DOHH2 (cell line): ENCODE measurements around the gene DPP10.

Experiments used
- H3F3A ChIP-seq: fragments of 200-600 bp; sonication (generic), shearing (Covaris generic); 2 replicates; pipeline ENCODE4 v1.6.0; 2016; ENCODE audit warnings: antibody characterized with exemption, mild to moderate bottlenecking; ENCODE audit not compliant: control insufficient read depth, insufficient read depth
- H3K27ac ChIP-seq: fragments of 200-600 bp; sonication (generic); 2 replicates; pipeline ENCODE4 v1.5.1; 2014; ENCODE audit warnings: low read depth, mild to moderate bottlenecking, low read length, moderate library complexity
- H3K27me3 ChIP-seq: fragments of 200-600 bp; sonication (generic); 2 replicates; pipeline ENCODE4 v1.6.1; 2014; ENCODE audit warnings: mild to moderate bottlenecking, low read length, mixed read lengths; ENCODE audit not compliant: control insufficient read depth
- H3K36me3 ChIP-seq: fragments of 200-600 bp; sonication (generic); 2 replicates; pipeline ENCODE4 v1.6.1; 2014; ENCODE audit warnings: mild to moderate bottlenecking, low read length, moderate library complexity, mixed read lengths; ENCODE audit not compliant: control insufficient read depth
- H3K4me1 ChIP-seq: fragments of 200-600 bp; sonication (generic); 2 replicates; pipeline ENCODE4 v1.6.1; 2014; ENCODE audit warnings: mild to moderate bottlenecking, low read length, mixed read lengths; ENCODE audit not compliant: control insufficient read depth
- H3K4me2 ChIP-seq: fragments of 200-600 bp; sonication (generic); 2 replicates; pipeline ENCODE4 v1.6.0; 2014; ENCODE audit warnings: mild to moderate bottlenecking, low read length, moderate library complexity
- H3K4me3 ChIP-seq: fragments of 200-600 bp; sonication (generic); 2 replicates; pipeline ENCODE4 v1.5.1; 2014; ENCODE audit warnings: mild to moderate bottlenecking, low read length, mixed read lengths
- H3K79me2 ChIP-seq: fragments of 200-600 bp; sonication (generic); 2 replicates; pipeline ENCODE4 v1.6.1; 2014; ENCODE audit warnings: mild to moderate bottlenecking, low read length, mixed read lengths; ENCODE audit not compliant: control insufficient read depth
- H3K9me2 ChIP-seq: fragments of 200-600 bp; sonication (generic); replicated peaks from 2 replicates; pipeline ENCODE4 v1.6.1; 2014; ENCODE audit warnings: mild to moderate bottlenecking, low read length, mixed read lengths; ENCODE audit not compliant: control insufficient read depth
- H3K9me3 ChIP-seq: fragments of 200-600 bp; sonication (generic); 2 replicates; pipeline ENCODE4 v1.6.1; 2014; ENCODE audit warnings: antibody characterized with exemption, low read length, mixed read lengths; ENCODE audit not compliant: control insufficient read depth, insufficient read depth
- H4K20me1 ChIP-seq: fragments of 200-600 bp; sonication (generic); 2 replicates; pipeline ENCODE4 v1.6.0; 2014; ENCODE audit warnings: low read depth, mild to moderate bottlenecking, antibody characterized with exemption, low read length, moderate library complexity; ENCODE audit not compliant: control insufficient read depth, insufficient read depth
- CTCF ChIP-seq: fragments of 200-600 bp; sonication (generic); IDR thresholded peaks from one replicate; pipeline ENCODE4 v1.5.1; 2014; ENCODE audit warnings: antibody characterized with exemption, mild to moderate bottlenecking, low read depth, low read length; ENCODE audit not compliant: poor library complexity, severe bottlenecking
- EZH2phosphoT487 ChIP-seq: fragments of 200-600 bp; sonication (generic); IDR thresholded peaks from 2 replicates; pipeline ENCODE4 v1.6.1; 2017; ENCODE audit warnings: borderline replicate concordance, mild to moderate bottlenecking, antibody characterized with exemption, low read length, moderate library complexity, mixed read lengths

The DPP10 gene

GRCh38 chr2:114496959-114497358 lies 54.5 kb downstream of the DPP10 start:
- Histone ChIP-seq H3K9me2 (no peaks in the 10 kb centered on the region), H3K4me2 (no peak overlapping the region), H4K20me1 (no peaks in the 10 kb centered on the region), H3K9me3 (no peaks in the 10 kb centered on the region), H3K4me1 (no peaks in the 10 kb centered on the region), H3F3A (no peaks in the 10 kb centered on the region), H3K27ac (no peak overlapping the region), H3K27me3 (no peaks in the 10 kb centered on the region), H3K79me2 (no peaks in the 10 kb centered on the region), H3K4me3 (no peak overlapping the region), H3K36me3 (no peaks in the 10 kb centered on the region)
- TF ChIP-seq EZH2phosphoT487 = no peak
- no peak for TF ChIP-seq CTCF

DNA sequence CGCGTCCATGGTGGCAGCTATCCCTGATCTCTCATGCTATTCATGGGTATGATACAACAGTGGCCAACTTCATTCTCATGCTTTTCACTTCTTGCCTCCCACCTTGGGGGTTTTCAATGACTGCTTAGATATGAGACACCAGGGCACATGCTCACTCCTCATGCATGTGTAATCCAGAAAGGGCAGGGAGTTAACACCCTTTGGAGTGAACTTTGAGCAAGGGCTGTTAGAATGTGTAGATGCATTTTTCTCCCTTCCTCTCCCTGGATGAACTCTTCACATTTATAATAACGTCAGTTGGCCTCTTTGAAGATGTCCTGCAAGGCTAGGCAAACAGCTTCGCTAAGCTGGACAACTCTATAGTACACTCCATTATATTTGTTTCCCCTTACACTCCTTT lies 56.7 kb downstream of the DPP10 start:
- Histone ChIP-seq H3K4me3 (no peak overlapping the region), H3K27ac (no peak overlapping the region), H3K4me2 (no peak overlapping the region), H4K20me1 (no peaks in the 10 kb centered on the region), H3K9me3 (no peaks in the 10 kb centered on the region), H3K9me2 (no peaks in the 10 kb centered on the region), H3K4me1 (no peaks in the 10 kb centered on the region), H3K27me3 (no peaks in the 10 kb centered on the region), H3K79me2 (no peaks in the 10 kb centered on the region), H3F3A (no peaks in the 10 kb centered on the region), H3K36me3 (no peaks in the 10 kb centered on the region)
- TF ChIP-seq CTCF (no peak), EZH2phosphoT487 (no peak)

- Histone ChIP-seq H3K27me3 (no peaks in the 10 kb centered on the region), H3K9me2 (no peaks in the 10 kb centered on the region), H3K4me3 (no peak overlapping the region), H3K79me2 (no peaks in the 10 kb centered on the region), H3K4me1 (no peaks in the 10 kb centered on the region), H4K20me1 (no peaks in the 10 kb centered on the region), H3K4me2 (no peak overlapping the region), H3F3A (no peaks in the 10 kb centered on the region), H3K36me3 (no peaks in the 10 kb centered on the region), H3K9me3 (no peaks in the 10 kb centered on the region), H3K27ac (no peak overlapping the region)
- TF ChIP-seq EZH2phosphoT487 (no peak), CTCF (no peak)
Observed at GRCh38 chr2:114507744-114508143, 65.3 kb downstream of the DPP10 start.

- Histone ChIP-seq H3K4me3 (no peak overlapping the region), H3K9me3 (no peaks in the 10 kb centered on the region), H3K36me3 (no peaks in the 10 kb centered on the region)
Observed at GRCh38 chr2:114515882-114516281, 73.4 kb downstream of the DPP10 start.

More at GRCh38 chr2:114515882-114516281, 73.4 kb downstream of the DPP10 start:
- H3K27ac ChIP-seq = no peak overlapping the region
- no peaks in the 10 kb centered on the region for H3K79me2 ChIP-seq
- no peak overlapping the region for H3K4me2 ChIP-seq
- H3K4me1 ChIP-seq = no peaks in the 10 kb centered on the region
- no peaks in the 10 kb centered on the region for H3F3A ChIP-seq
- no peaks in the 10 kb centered on the region for H3K9me2 ChIP-seq
- 0 out of 2 replicates have a peak, but pooled peaks cover 2% of the 10 kb centered on the region for H3K27me3 ChIP-seq
- H4K20me1 ChIP-seq = no peaks in the 10 kb centered on the region
- no peak for TF ChIP-seq EZH2phosphoT487
- no peak for TF ChIP-seq CTCF
